ENCODE measurements around the gene C2orf72. TPM values are rescaled to one million over a fixed set of nuclear protein-coding genes. Genes with fewer than 3 reads are reported as not detected.

C2orf72 gene
- total RNA-seq, 2 donors from 2014 or later, result 1.8 to 3.9 TPM

DNA sequence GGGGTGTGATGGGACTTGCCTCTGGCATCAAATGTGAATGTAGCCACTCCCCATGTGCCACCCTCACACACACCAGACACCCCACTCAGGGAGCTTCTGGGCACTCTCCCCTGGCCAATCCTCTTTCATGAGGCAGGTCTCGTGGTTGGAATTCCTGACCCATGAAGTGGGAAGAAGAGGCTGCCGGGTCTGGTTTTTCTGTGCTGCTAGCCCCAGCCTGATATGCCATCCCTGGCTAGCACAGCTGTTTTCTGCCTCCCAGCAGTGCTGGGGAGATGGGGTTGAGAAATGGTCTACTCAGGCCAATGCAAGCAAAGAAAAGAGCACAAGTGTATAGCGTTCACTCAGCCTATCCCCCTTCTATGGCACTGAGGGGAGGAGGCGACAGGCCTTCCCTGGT lies 1.2 kb upstream of the C2orf72 start:
- Histone ChIP-seq H3K27ac (ENCODE audit: low read depth, low read length) (no peak overlapping the region), H3K4me1 (ENCODE audit: control insufficient read depth, insufficient read depth, low read length) (no peaks in the 10 kb centered on the region), H3K4me3 (ENCODE audit: low read length) (no peak overlapping the region), H3K27me3 (ENCODE audit: control insufficient read depth, insufficient read depth, low read length, poor library complexity, severe bottlenecking) (peaks cover 80% of the 10 kb centered on the region), H3K36me3 (ENCODE audit: control insufficient read depth, insufficient read depth, low read length) (no peaks in the 10 kb centered on the region), H3K9ac (ENCODE audit: extremely low read depth, low read length, poor library complexity, severe bottlenecking) (no peak overlapping the region), H3K9me3 (ENCODE audit: control insufficient read depth, low read length) (no peaks in the 10 kb centered on the region)
- H3K9me3 Mint-ChIP-seq, result no peaks in the 10 kb centered on the region
- H3K27me3 Mint-ChIP-seq (ENCODE audit: insufficient read depth), result peaks cover 78% of the 10 kb centered on the region
- no peak overlapping the region for H3K27ac Mint-ChIP-seq
- H3K4me1 Mint-ChIP-seq, result peaks cover 10% of the 10 kb centered on the region
- WGBS, 2 experiments (ENCODE audit: insufficient coverage in 1 of 2, insufficient read length in 1 of 2), result 76 to 88% methylated on average over 4 of the region's 4 CpGs
- peak overlapping the region; percentile 29 for H3K4me3 Mint-ChIP-seq
- no peaks in the 10 kb centered on the region for H3K36me3 Mint-ChIP-seq (ENCODE audit: low read depth)
- DNase-seq, result no peak
- TF ChIP-seq, protein P1, sequence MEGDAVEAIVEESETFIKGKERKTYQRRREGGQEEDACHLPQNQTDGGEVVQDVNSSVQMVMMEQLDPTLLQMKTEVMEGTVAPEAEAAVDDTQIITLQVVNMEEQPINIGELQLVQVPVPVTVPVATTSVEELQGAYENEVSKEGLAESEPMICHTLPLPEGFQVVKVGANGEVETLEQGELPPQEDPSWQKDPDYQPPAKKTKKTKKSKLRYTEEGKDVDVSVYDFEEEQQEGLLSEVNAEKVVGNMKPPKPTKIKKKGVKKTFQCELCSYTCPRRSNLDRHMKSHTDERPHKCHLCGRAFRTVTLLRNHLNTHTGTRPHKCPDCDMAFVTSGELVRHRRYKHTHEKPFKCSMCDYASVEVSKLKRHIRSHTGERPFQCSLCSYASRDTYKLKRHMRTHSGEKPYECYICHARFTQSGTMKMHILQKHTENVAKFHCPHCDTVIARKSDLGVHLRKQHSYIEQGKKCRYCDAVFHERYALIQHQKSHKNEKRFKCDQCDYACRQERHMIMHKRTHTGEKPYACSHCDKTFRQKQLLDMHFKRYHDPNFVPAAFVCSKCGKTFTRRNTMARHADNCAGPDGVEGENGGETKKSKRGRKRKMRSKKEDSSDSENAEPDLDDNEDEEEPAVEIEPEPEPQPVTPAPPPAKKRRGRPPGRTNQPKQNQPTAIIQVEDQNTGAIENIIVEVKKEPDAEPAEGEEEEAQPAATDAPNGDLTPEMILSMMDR (conservative IDR thresholded peaks at IDR 0.05), result no peak

DNA sequence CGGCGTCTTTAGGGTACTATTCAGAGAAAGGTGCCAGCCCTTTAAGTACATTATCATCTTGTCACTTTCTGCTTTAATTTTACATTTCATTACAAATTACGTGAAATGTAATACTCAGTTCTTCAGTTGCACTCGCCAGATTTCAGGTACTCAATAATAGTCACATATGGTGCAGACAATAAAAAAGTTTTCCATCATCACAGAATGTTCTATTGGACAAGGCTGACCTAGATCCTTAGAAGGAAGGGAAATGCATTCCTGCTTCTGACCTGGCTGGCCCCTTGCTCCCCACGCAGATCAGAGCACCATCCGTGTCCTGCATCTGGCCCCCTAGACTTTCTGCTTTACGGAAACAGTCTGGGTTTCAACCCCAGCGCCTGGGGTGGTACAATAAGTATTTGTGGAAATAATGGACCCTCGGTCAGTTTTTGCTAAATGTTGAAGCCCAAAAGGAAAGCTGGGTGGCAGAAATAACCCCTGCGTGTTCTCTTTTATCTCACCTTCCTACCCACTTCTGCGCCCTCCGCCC lies 681 bp upstream of the C2orf72 start:
- DNase-seq, result no peak
- no peak overlapping the region for H3K27ac Mint-ChIP-seq
- no peak overlapping the region for H3K27ac ChIP-seq (ENCODE audit: low read depth, low read length)
- no peak overlapping the region for H3K4me3 ChIP-seq (ENCODE audit: low read length)
- H3K9me3 ChIP-seq (ENCODE audit: control insufficient read depth, low read length), result no peaks in the 10 kb centered on the region
- no peaks in the 10 kb centered on the region for H3K9me3 Mint-ChIP-seq
- peak overlapping the region; percentile 29 for H3K4me3 Mint-ChIP-seq
- 78 to 79% methylated on average over 6 to 11 of the region's 12 CpGs for WGBS, 2 experiments (ENCODE audit: insufficient coverage in 1 of 2, insufficient read length in 1 of 2)
- TF ChIP-seq, protein P1 (conservative IDR thresholded peaks at IDR 0.05), result no peak
- H3K36me3 ChIP-seq (ENCODE audit: control insufficient read depth, insufficient read depth, low read length), result no peaks in the 10 kb centered on the region
- peaks cover 78% of the 10 kb centered on the region for H3K27me3 Mint-ChIP-seq (ENCODE audit: insufficient read depth)
- peaks cover 76% of the 10 kb centered on the region for H3K27me3 ChIP-seq (ENCODE audit: control insufficient read depth, insufficient read depth, low read length, poor library complexity, severe bottlenecking)
- peaks cover 10% of the 10 kb centered on the region for H3K4me1 Mint-ChIP-seq
- no peaks in the 10 kb centered on the region for H3K36me3 Mint-ChIP-seq (ENCODE audit: low read depth)
- H3K9ac ChIP-seq (ENCODE audit: extremely low read depth, low read length, poor library complexity, severe bottlenecking), result no peak overlapping the region
- no peaks in the 10 kb centered on the region for H3K4me1 ChIP-seq (ENCODE audit: control insufficient read depth, insufficient read depth, low read length)

DNA sequence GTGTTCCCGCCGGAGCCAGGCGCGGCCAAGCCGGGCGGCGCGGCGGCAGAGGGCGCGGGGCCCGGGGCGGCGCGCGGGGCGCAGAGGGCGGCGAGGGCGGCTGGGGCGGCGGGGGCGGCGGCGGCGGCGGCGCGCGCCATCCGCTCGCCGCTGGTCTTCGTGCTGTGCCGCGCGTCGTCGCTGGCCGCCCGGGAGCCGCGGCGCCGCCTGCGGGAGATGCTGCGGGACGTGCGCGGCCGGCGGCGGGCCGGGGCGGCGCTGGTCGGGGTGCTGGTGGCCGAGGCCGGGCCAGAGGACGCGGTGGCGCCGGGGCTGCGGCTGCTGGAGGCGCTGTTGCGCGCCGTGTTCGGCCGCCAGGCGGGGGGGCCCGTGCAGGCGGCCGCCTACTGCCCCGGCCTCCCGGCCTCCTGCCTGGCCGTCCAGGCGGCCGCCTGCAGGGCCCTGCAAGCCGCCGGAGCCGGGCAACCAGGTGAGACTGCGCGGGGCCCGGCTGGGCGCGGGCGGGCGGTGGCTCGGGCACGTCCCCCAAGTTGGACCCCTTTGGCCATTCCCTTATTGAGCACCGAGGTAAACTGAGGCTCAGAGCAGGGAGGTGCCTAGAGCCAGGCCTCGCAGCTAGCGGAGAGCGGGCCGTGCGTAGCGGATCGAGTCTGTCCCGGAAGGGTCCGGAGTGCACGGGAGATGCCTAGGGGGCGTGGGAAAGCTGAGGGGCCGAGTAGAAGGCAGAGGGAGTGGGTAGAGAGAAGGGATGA lies 584 bp downstream of the C2orf72 start:
- H3K36me3 Mint-ChIP-seq (ENCODE audit: low read depth), result no peaks in the 10 kb centered on the region
- H3K4me3 ChIP-seq (ENCODE audit: low read length), result peak overlapping the region; percentile 69

More for the DNA sequence above, 584 bp downstream of the C2orf72 start:
- Histone ChIP-seq H3K27ac (ENCODE audit: low read depth, low read length) (no peak overlapping the region), H3K27me3 (ENCODE audit: control insufficient read depth, insufficient read depth, low read length, poor library complexity, severe bottlenecking) (peaks cover 67% of the 10 kb centered on the region), H3K4me1 (ENCODE audit: control insufficient read depth, insufficient read depth, low read length) (no peaks in the 10 kb centered on the region), H3K9ac (ENCODE audit: extremely low read depth, low read length, poor library complexity, severe bottlenecking) (no peak overlapping the region), H3K9me3 (ENCODE audit: control insufficient read depth, low read length) (no peaks in the 10 kb centered on the region), H3K36me3 (ENCODE audit: control insufficient read depth, insufficient read depth, low read length) (no peaks in the 10 kb centered on the region)
- Mint-ChIP-seq H3K4me1 (peaks cover 10% of the 10 kb centered on the region), H3K27me3 (ENCODE audit: insufficient read depth) (peaks cover 66% of the 10 kb centered on the region), H3K9me3 (no peaks in the 10 kb centered on the region), H3K4me3 (peak overlapping the region; percentile 46), H3K27ac (no peak overlapping the region)
- DNase-seq, result peak; percentile 71
- 1 to 5% methylated on average over 8 to 104 of the region's 104 CpGs for WGBS, 2 experiments (ENCODE audit: insufficient coverage in 1 of 2, insufficient read length in 1 of 2)
- TF ChIP-seq, protein P1 (conservative IDR thresholded peaks at IDR 0.05), result peak; percentile 23

Data from endodermal cell (in vitro differentiated cells).